HEK293 (cell line): Measurements from ENCODE around the gene PRKG2.

ENCODE experiments used
- CTCF ChIA-PET: fragments of 350-600 bp; formaldehyde crosslinking; extraction: SDS; loops from one replicate; lab custom pipeline; 2021; ENCODE audit warnings: antibody characterized with exemption; lab: Yijun Ruan, JAX
- POLR2A ChIA-PET: fragments of 300-600 bp; formaldehyde crosslinking; extraction: SDS; loops from one replicate; lab custom pipeline; 2020; ENCODE audit warnings: antibody characterized with exemption, inconsistent platforms; lab: Yijun Ruan, JAX
- H3K27ac ChIP-seq: fragments of 200-500 bp; sonication (Bioruptor generic); 2 replicates; pipeline ENCODE4 v1.5.1; 2014; ENCODE audit warnings: low read depth, low read length, control low read depth, inconsistent platforms; ENCODE audit errors: extremely low read depth
- H3K36me3 ChIP-seq, 2 experiments: fragments of 200-500 bp in 1 of 2; sonication (Bioruptor generic) in 1 of 2; 1 replicate in 1 of 2; 2 replicates in 1 of 2; pipeline ENCODE4 v1.5.1; 2014 to 2017; ENCODE audit warnings: inconsistent platforms in 2 of 2, low read length in 2 of 2; ENCODE audit not compliant: control insufficient read depth in 2 of 2, insufficient read depth in 1 of 2
- H3K4me1 ChIP-seq: fragments of 200-500 bp; sonication (Bioruptor generic); 2 replicates; pipeline ENCODE4 v1.5.1; 2014; ENCODE audit warnings: mild to moderate bottlenecking, low read length, inconsistent platforms; ENCODE audit not compliant: control insufficient read depth, insufficient read depth
- H3K4me3 ChIP-seq: 2 replicates; pipeline ENCODE4 v1.5.1; 2011; ENCODE audit warnings: low read depth, mild to moderate bottlenecking, control low read depth, low read length, moderate library complexity
- H3K9me3 ChIP-seq: fragments of 200-500 bp; sonication (Bioruptor generic); 2 replicates; pipeline ENCODE4 v1.5.1; 2014; ENCODE audit warnings: low read depth, low read length, inconsistent platforms; ENCODE audit not compliant: control insufficient read depth, insufficient read depth
- GFI1B ChIP-seq: fragments of 450-650 bp; formaldehyde crosslinking; IDR thresholded peaks from 2 replicates; pipeline ENCODE4 v1.5.1; 2016; ENCODE audit warnings: missing biosample characterization, missing genetic modification characterization
- GLI4 ChIP-seq: fragments of 450-650 bp; formaldehyde crosslinking; IDR thresholded peaks from 2 replicates; pipeline ENCODE4 v1.5.1; 2016; ENCODE audit warnings: missing biosample characterization, missing genetic modification characterization
- GLIS2 ChIP-seq: fragments of 450-650 bp; formaldehyde crosslinking; IDR thresholded peaks from 2 replicates; pipeline ENCODE4 v1.5.1; 2016; ENCODE audit warnings: missing biosample characterization, missing genetic modification characterization
- ZBTB49 ChIP-seq: fragments of 450-650 bp; formaldehyde crosslinking; IDR thresholded peaks from 2 replicates; pipeline ENCODE4 v1.5.1; 2016; ENCODE audit warnings: missing biosample characterization, missing genetic modification characterization, low read depth
- ZNF133 ChIP-seq: fragments of 450-650 bp; formaldehyde crosslinking; IDR thresholded peaks from 2 replicates; pipeline ENCODE4 v1.5.1; 2016; ENCODE audit warnings: missing biosample characterization, missing genetic modification characterization
- ZNF19 ChIP-seq: fragments of 450-650 bp; formaldehyde crosslinking; IDR thresholded peaks from 2 replicates; pipeline ENCODE4; 2016; ENCODE audit warnings: missing biosample characterization, missing genetic modification characterization, low read depth
- ZNF211 ChIP-seq: fragments of 450-650 bp; formaldehyde crosslinking; IDR thresholded peaks from 2 replicates; pipeline ENCODE4 v1.5.1; 2016; ENCODE audit warnings: low read depth, missing biosample characterization, missing genetic modification characterization
- ZNF398 ChIP-seq: fragments of 450-650 bp; formaldehyde crosslinking; IDR thresholded peaks from 2 replicates; pipeline ENCODE4 v1.5.1; 2017; ENCODE audit warnings: missing biosample characterization, missing genetic modification characterization
- ZNF488 ChIP-seq: fragments of 450-650 bp; formaldehyde crosslinking; IDR thresholded peaks from 2 replicates; pipeline ENCODE4 v1.5.1; 2016; ENCODE audit warnings: missing biosample characterization, missing genetic modification characterization
- ZNF549 ChIP-seq: fragments of 450-650 bp; IDR thresholded peaks from 2 replicates; pipeline ENCODE4 v1.5.1; 2018; ENCODE audit warnings: missing biosample characterization, missing genetic modification characterization, mild to moderate bottlenecking, inconsistent platforms, moderate library complexity
- ZNF555 ChIP-seq: fragments of 450-650 bp; formaldehyde crosslinking; conservative IDR thresholded peaks from 2 replicates; pipeline ENCODE4 v1.5.1; 2017; ENCODE audit warnings: missing biosample characterization, mild to moderate bottlenecking, missing genetic modification characterization, inconsistent platforms
- ZNF571 ChIP-seq: fragments of 450-650 bp; formaldehyde crosslinking; IDR thresholded peaks from 2 replicates; pipeline ENCODE4 v1.5.0; 2017; ENCODE audit warnings: missing biosample characterization, missing genetic modification characterization
- ZNF624 ChIP-seq: fragments of 450-650 bp; formaldehyde crosslinking; IDR thresholded peaks from 2 replicates; pipeline ENCODE4 v1.5.1; 2017; ENCODE audit warnings: missing biosample characterization, missing genetic modification characterization
- ZSCAN30 ChIP-seq: fragments of 450-650 bp; IDR thresholded peaks from 2 replicates; pipeline ENCODE4 v1.5.1; 2018; ENCODE audit warnings: missing biosample characterization, mild to moderate bottlenecking, missing genetic modification characterization, moderate library complexity
- TF ChIP-seq, protein P1 (sequence below): fragments of 450-650 bp; formaldehyde crosslinking; IDR thresholded peaks from 2 replicates; pipeline ENCODE4 v1.5.1; 2016; ENCODE audit warnings: missing biosample characterization, missing genetic modification characterization
- TF ChIP-seq, protein P2 (sequence below): fragments of 450-650 bp; formaldehyde crosslinking; IDR thresholded peaks from 2 replicates; pipeline ENCODE4; 2016; ENCODE audit warnings: missing biosample characterization, missing genetic modification characterization
- TF ChIP-seq, protein P3 (sequence below): fragments of 450-650 bp; formaldehyde crosslinking; IDR thresholded peaks from 2 replicates; pipeline ENCODE4 v1.5.1; 2016; ENCODE audit warnings: missing biosample characterization, missing genetic modification characterization

Gene PRKG2

GRCh38 chr4:81096566-81096965, 118.5 kb downstream of the PRKG2 start:
- TF ChIP-seq GFI1B (tag by site-specific recombination), result no peak
- POLR2A ChIA-PET, result no interaction called here
- Histone ChIP-seq H3K4me3 (no peak overlapping the region), H3K27ac (no peak overlapping the region), H3K36me3 (no peaks in the 10 kb centered on the region), H3K9me3 (no peaks in the 10 kb centered on the region), H3K4me1 (no peaks in the 10 kb centered on the region)
- CTCF ChIA-PET, result no interaction called here

DNA sequence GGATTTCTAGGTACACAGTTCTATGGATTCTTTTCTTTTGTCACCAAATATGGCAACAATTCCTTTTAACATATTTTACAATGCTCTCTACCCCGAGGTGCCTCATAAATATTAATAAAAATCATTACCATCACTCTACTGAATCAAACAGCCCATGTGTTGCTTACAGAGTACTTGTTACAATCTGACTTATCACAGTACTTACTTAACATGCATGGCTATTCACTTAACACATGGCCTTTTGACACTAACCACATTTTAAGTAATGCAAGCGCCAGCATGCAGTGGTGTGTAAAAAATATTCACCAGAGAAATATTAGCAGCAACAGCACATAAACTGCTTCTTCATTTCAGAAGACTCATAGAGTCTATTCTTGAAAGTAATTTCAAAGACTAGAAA, 119.6 kb downstream of the PRKG2 start:
- ChIA-PET CTCF (no interaction called here), POLR2A (no interaction called here)
- TF ChIP-seq ZNF555, result no peak
- TF ChIP-seq ZSCAN30 (tag by site-specific recombination), result no peak
- TF ChIP-seq, protein P1, sequence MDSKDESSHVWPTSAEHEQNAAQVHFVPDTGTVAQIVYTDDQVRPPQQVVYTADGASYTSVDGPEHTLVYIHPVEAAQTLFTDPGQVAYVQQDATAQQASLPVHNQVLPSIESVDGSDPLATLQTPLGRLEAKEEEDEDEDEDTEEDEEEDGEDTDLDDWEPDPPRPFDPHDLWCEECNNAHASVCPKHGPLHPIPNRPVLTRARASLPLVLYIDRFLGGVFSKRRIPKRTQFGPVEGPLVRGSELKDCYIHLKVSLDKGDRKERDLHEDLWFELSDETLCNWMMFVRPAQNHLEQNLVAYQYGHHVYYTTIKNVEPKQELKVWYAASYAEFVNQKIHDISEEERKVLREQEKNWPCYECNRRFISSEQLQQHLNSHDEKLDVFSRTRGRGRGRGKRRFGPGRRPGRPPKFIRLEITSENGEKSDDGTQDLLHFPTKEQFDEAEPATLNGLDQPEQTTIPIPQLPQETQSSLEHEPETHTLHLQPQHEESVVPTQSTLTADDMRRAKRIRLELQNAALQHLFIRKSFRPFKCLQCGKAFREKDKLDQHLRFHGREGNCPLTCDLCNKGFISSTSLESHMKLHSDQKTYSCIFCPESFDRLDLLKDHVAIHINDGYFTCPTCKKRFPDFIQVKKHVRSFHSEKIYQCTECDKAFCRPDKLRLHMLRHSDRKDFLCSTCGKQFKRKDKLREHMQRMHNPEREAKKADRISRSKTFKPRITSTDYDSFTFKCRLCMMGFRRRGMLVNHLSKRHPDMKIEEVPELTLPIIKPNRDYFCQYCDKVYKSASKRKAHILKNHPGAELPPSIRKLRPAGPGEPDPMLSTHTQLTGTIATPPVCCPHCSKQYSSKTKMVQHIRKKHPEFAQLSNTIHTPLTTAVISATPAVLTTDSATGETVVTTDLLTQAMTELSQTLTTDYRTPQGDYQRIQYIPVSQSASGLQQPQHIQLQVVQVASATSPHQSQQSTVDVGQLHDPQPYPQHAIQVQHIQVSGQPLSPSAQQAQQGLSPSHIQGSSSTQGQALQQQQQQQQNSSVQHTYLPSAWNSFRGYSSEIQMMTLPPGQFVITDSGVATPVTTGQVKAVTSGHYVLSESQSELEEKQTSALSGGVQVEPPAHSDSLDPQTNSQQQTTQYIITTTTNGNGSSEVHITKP (tag by site-specific recombination), result no peak
- TF ChIP-seq ZNF398 (tag by site-specific recombination), result no peak
- TF ChIP-seq, protein P2, sequence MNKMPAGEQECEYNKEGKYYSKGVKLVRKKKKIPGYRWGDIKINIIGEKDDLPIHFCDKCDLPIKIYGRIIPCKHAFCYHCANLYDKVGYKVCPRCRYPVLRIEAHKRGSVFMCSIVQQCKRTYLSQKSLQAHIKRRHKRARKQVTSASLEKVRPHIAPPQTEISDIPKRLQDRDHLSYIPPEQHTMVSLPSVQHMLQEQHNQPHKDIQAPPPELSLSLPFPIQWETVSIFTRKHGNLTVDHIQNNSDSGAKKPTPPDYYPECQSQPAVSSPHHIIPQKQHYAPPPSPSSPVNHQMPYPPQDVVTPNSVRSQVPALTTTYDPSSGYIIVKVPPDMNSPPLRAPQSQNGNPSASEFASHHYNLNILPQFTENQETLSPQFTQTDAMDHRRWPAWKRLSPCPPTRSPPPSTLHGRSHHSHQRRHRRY (tag by site-specific recombination), result no peak
- TF ChIP-seq GLI4 (tag by site-specific recombination), result no peak
- TF ChIP-seq GLIS2 (tag by site-specific recombination), result no peak
- no peak for TF ChIP-seq ZNF211 (tag by site-specific recombination)
- TF ChIP-seq ZBTB49 (tag by site-specific recombination), result no peak
- H3K4me1 ChIP-seq, result no peaks in the 10 kb centered on the region
- no peak overlapping the region for H3K4me3 ChIP-seq
- no peaks in the 10 kb centered on the region for H3K36me3 ChIP-seq
- no peak overlapping the region for H3K27ac ChIP-seq
- no peaks in the 10 kb centered on the region for H3K9me3 ChIP-seq

DNA sequence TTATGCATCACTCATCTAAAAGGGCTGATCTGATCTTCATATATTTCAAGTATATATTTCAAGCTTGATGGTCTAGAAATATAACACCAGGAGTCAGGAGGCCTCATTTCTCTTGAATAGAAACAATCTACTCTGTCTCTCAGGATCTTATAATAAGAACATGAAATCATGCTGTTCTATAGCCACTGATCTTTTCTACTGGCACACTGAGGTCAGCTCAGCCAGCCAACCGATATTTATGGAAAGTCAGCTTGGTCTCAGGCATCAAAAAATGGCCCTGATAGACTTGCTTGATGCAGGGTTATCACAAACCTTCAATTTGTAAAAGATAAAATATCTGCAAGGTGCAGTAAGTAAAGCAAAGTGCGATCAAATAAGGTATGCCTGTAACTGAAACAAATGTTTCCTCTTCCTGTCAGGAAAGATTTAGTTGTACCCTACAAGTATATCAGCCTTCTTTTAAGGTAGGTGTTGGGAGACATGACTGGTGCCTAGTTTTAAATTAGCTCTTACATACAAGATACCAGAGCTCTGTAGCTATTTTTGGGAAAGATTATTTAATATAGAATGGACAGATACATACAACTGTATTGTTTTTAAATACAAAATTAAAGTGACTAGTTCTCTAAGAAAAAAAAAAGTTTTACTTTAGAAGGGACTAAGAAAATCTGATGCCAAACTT, 121.2 kb downstream of the PRKG2 start:
- H3K9me3 ChIP-seq, result no peaks in the 10 kb centered on the region
- ChIA-PET CTCF (interaction anchor here (0.6 kb wide), 1 partner anchor 517 kb away, joined by 3 read pairs; no protein-coding TSS in a partner anchor), POLR2A (no interaction called here)
- H3K4me1 ChIP-seq, result no peaks in the 10 kb centered on the region
- no peak overlapping the region for H3K27ac ChIP-seq
- H3K4me3 ChIP-seq, result no peak overlapping the region
- no peaks in the 10 kb centered on the region for H3K36me3 ChIP-seq
- TF ChIP-seq ZNF571 (no peak), ZNF624 (tag by site-specific recombination) (no peak), ZNF133 (tag by site-specific recombination) (no peak), ZNF549 (tag by site-specific recombination) (no peak), ZNF488 (tag by site-specific recombination) (no peak), ZNF19 (tag by site-specific recombination) (no peak)
- TF ChIP-seq, protein P3, sequence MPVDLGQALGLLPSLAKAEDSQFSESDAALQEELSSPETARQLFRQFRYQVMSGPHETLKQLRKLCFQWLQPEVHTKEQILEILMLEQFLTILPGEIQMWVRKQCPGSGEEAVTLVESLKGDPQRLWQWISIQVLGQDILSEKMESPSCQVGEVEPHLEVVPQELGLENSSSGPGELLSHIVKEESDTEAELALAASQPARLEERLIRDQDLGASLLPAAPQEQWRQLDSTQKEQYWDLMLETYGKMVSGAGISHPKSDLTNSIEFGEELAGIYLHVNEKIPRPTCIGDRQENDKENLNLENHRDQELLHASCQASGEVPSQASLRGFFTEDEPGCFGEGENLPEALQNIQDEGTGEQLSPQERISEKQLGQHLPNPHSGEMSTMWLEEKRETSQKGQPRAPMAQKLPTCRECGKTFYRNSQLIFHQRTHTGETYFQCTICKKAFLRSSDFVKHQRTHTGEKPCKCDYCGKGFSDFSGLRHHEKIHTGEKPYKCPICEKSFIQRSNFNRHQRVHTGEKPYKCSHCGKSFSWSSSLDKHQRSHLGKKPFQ (tag by site-specific recombination), result no peak
- TF ChIP-seq, protein P2 (tag by site-specific recombination), result no peak
